NCI-H146 treated with DMSO at 0.1 percent for 48 hours (cell line): Measurements from ENCODE around the gene RYR2.
"Not testable (repeated sequence)": the region's sequence is repeated elsewhere in the genome, so short reads cannot be mapped to it uniquely, and the experiment has no call there.

Experiments
- DNase-seq: peaks from one replicate; lab custom pipeline; 2025; ENCODE audit not compliant: unreplicated experiment; lab: John Stamatoyannopoulos, UW

Gene RYR2

GRCh38 chr1:237139732-237140131 is 97.7 kb downstream of the RYR2 start:
- DNase-seq = no peak

DNA sequence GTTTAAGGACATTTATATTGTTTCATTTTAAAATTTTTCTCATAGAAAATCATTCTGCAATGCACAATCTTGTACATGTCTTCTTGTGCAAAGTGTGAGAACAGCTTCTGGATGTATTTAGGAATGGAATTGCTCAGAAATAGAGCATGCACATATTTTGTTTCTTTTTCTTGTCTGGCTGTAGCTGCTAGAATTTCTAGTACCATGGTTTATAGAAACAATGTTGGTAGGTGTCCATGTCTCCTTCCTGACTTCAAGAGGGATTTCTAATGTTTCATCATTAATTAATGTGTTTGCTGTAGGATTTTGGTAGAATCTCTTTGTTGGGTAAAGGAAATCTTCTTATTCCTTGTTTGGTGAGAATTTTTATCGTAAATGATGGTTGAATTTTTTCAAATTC is 99.0 kb downstream of the RYR2 start:
- DNase-seq = no peak

- no peak for DNase-seq
These were observed 99.5 kb downstream of the RYR2 start for GRCh38 chr1:237141502-237141901.

DNA sequence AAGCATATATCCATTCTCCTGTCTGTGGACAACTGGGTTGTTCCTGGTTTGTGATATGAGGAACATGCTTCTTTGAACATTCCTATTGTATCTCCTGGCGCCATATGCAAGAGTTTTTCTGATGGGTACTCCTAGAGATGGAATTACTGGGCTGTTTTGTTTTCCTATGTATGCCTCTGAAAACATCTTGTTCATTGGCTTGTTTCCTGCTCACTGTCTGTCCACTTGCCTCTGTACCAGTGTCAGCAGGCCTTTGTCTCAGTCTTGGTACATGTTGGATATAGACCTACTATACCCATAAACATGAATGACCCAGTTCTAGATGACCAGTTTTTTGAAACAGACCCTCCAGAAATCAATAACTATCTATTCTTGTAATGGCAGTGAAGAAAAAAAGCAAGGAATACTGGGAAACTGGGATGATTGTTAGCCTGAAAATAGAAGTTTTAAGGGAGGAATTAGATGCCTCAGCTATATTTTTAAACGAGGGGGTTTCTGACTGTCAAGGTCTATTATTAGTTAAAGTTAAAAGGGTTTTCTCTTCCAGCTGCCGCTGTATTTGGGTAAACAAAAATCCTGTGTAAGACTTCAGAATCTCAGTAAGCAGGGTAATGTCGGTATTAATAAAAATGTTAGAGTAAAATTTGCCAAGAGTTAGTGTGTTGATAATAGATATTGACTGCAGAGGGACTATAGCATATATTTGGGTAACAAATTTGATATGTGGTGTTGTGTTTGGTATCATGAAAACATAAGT is 103.6 kb downstream of the RYR2 start:
- DNase-seq = no peak

DNA sequence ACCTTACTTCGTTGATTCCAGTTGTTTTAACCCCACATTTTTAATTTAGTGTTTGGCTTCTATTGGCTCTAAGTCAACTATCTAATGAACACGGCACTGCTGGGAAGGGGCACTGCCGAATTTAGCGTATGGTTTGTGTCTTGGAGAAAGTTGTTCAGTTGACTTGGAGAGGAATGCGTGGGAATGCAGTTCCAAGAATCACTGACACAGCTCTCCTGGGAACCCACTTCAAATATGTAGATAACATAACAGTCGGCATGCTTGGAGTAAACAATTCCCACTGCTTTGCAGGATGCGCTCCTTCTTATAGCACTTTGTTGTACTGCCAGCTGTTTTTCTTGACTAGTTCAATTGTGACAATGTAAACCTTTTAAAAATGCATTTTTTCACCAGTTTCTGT is 104.3 kb downstream of the RYR2 start:
- DNase-seq = no peak

DNA sequence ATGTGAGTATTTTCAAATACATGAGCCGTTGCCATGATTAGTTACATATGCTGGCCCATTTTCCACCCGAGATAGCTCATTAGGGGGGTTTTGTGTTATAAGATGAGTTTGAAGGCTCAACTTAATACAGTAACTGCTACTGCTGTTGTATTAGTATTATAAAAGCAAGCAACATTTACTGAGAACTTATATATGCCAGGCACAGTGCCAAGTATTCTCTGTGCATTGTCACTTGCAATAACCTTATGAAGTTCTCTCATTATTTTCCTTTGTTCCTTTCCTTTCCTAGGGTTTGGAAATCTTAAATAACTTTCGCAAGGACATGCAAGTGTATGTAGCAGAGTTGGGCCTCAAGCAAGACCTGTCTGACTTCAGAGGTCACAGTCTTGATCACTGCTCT is 107.9 kb downstream of the RYR2 start:
- DNase-seq = no peak

- DNase-seq = not testable (repeated sequence)
These were observed 110.0 kb downstream of the RYR2 start for GRCh38 chr1:237151979-237152378.

- DNase-seq = no peak
These were observed 110.7 kb downstream of the RYR2 start for GRCh38 chr1:237152506-237153335.

- no peak for DNase-seq
These were observed 112.2 kb downstream of the RYR2 start for GRCh38 chr1:237154157-237154556.

DNA sequence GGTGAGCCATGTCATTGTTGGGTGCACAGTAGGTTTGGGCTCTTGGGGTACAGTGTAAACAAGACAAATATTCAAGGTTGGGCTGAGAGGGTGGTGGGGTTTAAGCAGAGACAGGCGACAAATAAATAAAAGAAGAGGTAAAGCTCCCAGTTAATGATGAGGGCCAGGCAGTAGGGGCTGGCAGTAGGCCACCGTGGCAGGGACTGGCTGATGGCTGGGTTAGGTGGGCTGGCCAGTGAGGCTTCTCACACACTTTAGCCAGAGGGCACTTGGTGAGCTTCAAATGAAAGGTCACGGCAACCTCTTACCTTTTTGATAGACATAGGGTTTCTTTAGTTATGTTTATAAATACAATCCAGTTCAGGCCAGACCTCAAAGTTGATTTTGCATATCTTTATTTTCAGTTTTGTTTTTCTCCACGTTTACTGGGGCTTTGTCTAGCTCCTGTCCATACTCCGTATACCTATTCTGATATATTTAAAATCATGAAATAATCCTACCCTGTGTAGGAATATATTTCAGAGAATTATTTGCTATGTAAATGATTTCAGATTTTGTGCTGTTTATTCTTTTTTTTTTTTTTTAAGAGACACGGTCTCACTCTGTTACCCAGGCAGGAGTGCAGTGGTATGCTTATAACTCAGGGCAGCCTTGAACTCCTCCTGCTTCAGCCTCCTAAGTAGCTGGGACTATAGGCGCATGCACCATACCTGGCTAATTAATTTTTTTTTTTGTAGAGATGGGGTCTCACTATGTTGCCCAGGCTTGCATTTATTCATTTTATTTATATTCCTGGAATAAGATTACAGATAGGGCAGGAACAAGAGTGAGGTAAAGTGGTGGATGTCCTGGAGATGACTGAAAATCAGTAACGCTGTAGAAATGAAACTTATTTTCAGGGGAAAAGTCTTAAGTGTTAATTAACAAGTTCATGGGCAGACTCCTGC is 122.7 kb downstream of the RYR2 start:
- no peak for DNase-seq

- no peak for DNase-seq
These were observed 124.1 kb downstream of the RYR2 start for GRCh38 chr1:237166086-237166485.

DNA sequence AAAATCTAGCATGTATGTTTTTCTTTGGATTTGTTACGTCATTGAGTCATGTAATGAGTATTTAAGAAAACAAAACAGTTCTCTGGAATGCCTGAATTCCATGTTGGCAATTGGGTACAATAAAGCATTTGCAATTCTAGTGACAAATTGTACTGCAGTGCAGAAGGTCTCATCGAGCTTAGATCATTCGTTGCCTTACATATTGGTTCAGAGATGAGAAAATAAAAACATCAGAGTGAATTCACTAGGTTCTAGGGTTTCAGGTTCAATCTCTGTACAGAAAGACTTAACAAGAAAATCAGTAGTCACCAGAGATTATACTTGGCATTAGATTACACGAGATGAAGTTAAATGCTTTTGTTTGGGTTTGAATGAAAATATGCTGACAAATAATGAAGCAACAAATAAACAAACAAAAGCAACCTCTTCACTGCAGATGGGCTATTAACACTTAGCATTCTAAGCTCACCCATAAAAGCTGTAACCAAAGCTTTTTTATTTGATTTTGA is 124.7 kb downstream of the RYR2 start:
- no peak for DNase-seq

GRCh38 chr1:237170149-237170548 is 128.2 kb downstream of the RYR2 start:
- no peak for DNase-seq

- DNase-seq = no peak
These were observed 129.6 kb downstream of the RYR2 start for GRCh38 chr1:237171454-237172117.

DNA sequence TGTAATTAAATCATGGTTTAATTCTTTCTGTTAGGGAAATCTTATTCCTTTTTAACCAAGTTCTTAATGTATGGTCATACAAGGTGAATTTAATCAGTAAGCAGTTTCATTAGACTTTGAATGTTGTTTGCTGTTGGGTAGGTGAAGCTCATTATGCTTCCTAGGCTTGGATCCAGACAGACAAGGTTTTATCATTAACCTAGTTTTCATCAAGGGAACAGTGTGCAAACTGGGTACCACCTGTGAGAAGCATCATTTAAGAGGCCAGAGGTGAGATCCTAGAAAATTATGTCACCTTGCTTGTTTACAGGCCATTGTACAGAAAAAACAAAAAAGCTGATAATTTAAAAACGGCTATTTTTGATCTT is 130.1 kb downstream of the RYR2 start:
- no peak for DNase-seq

DNA sequence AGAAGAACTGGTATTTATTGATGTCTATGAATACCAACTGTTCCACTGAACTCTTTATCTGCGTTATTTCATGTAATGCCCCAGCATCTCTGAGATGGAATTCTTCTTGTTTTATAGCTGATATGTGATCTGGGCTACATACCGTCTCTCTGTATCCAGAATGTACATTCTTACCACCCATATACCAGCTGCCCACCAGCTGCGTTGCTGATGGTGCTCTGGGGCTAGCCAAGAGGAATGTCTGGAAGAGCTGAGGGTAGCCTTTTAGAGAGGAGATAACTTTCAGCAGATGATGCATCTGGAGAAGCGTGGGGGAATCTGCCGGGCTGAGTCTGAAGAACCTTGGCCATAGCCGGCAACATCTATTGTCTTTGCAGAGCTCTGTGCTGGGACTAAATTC is 137.5 kb downstream of the RYR2 start:
- no peak for DNase-seq

DNA sequence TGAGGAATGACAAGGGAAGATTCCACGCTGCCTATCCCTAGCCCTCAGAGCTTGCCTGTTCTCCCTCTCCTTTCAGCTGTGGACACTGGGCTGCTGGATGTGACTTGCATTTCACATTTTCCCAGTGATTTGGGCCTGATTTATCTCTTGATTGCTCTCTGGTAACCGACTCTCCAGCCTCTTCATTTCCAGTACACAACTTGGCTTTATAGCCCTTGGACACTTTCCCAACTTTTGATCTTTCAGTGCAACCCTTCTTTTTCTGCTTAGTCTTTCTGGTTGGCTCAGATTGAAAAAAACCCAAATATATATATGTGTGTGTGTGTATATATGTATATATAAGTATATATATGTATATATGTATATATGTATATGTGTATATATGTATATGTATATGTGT is 138.3 kb downstream of the RYR2 start:
- DNase-seq = no peak

DNA sequence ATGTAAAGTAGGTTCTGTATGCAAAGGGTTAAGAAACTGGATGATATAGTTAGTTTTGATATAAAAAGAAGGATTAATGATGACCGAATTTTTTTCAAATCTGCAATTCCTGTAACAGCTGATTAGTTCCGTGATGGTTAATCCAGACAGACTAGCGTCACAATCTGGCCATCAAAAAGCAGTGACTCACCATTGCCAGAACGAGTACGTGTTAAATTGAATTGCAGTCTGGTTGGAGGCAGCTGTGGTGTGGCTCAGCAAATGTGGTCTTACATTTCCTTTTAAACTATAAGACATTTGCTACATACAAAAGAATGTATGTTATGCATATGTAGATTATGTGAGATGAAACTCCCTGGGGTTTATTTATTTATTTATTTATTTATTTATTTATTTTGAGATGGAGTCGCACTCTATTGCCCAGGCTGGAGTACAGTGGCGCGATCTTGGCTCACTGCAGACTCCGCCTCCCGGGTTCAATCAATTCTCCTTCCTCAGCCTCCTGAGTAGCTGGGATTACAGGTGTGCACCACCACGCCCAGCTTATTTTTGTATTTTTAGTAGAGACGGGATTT is 139.8 kb downstream of the RYR2 start:
- no peak for DNase-seq

DNA sequence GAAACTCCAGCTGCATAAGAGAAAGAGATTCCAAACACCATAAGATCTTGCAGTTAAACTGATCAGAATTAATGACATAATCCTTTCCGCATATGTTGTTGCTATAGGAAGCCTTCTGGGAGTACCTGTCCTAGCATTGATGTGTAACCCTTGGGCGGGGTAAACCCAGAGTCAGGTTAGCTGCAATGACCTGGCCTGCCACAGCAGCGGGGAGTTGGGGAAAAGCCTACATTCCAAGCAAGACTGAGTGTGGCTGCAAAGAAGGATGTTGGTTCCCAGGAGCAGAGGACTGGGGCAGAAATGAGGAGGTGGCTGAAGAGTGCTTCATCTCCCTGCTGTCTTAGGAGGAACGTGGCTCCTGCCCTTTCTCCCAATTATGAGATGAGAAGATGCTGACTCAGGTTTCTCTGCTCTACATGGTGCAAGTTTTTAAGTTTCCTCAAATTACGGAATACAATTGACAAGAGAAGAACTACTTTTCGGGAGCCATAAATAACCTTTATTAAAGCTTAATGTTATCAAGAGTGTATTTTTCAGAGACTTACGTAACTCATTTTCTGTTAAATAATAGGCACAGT is 142.1 kb downstream of the RYR2 start:
- DNase-seq = no peak

DNA sequence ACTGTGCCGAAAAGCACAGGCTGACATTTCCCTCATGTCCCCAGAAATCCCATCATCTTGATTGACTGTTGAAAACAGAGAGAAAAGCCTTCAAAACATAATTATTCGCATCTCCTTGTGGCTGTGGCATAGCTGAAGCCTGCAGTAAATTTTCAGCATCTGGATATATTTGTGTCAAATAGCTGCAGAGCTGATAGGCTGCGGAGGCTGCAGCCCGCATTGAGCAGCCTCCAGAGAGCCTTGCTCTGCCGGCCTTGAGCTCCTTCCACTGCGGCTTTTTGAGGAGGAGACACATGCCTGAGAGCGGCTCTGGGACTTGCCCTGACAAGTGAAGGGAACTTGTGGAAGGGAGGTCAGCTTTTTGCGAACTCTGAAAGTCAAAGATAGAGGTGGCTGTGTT is 144.7 kb downstream of the RYR2 start:
- DNase-seq = no peak
